GM10266 (cell line): Measurements from ENCODE around the gene PTPRT.

Experiments used
- DNase-seq: peaks from one replicate; pipeline ENCODE4 v3.0.0; 2012; ENCODE audit errors: extremely low spot score
- TF ChIP-seq, protein P1 (sequence below): IDR thresholded peaks from 2 replicates; pipeline ENCODE4 v1.5.1; 2012; ENCODE audit warnings: mild to moderate bottlenecking, low read depth; ENCODE audit not compliant: control insufficient read depth, insufficient read depth; ENCODE audit errors: missing control alignments

Gene PTPRT

GRCh38 chr20:42338294-42339201 is 851.2 kb downstream of the PTPRT start:
- TF ChIP-seq, protein P1, sequence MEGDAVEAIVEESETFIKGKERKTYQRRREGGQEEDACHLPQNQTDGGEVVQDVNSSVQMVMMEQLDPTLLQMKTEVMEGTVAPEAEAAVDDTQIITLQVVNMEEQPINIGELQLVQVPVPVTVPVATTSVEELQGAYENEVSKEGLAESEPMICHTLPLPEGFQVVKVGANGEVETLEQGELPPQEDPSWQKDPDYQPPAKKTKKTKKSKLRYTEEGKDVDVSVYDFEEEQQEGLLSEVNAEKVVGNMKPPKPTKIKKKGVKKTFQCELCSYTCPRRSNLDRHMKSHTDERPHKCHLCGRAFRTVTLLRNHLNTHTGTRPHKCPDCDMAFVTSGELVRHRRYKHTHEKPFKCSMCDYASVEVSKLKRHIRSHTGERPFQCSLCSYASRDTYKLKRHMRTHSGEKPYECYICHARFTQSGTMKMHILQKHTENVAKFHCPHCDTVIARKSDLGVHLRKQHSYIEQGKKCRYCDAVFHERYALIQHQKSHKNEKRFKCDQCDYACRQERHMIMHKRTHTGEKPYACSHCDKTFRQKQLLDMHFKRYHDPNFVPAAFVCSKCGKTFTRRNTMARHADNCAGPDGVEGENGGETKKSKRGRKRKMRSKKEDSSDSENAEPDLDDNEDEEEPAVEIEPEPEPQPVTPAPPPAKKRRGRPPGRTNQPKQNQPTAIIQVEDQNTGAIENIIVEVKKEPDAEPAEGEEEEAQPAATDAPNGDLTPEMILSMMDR: no peak
- DNase-seq: no peak

GRCh38 chr20:42336576-42336975 is 853.1 kb downstream of the PTPRT start:
- no peak for DNase-seq
- TF ChIP-seq, protein P1: no peak

DNA sequence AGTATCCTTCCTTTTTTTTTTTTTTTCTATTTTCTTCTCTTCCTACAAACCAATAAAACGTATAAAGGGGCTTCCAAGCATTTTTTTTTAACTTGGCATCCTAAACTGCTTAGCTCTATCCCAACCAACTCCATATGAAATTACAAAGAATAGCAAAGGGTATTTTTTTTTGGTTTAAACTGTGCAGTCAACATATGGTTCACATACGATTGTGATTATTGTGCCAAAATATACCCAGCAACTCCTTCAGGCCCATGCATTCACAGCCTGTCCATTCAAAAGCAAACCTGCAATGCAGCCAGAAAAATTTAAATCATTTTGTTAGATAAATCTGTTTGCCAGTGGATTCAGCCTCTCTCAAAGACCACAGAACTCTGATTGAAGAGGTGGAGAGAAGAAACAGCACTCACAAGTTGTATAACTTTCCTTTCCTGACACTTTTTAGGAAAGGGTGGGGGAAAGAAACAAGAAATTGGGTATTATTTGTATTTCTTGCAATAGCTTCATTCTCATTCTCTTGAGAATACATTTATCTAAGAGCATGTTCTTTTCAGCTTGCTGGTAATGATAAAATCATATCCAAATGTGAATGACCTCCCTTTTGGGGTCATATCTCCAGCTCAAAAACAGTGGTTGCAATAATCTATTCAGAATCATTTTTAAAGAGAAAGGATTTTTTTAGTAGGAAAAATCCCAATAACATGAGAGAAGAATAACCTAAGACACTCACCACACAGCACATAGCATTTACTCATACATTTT is 870.3 kb downstream of the PTPRT start:
- TF ChIP-seq, protein P1: no peak
- DNase-seq: no peak

GRCh38 chr20:42313704-42314103 is 876.0 kb downstream of the PTPRT start:
- TF ChIP-seq, protein P1: no peak
- no peak for DNase-seq

GRCh38 chr20:42309050-42309449 is 880.7 kb downstream of the PTPRT start:
- DNase-seq: no peak
- TF ChIP-seq, protein P1: no peak

DNA sequence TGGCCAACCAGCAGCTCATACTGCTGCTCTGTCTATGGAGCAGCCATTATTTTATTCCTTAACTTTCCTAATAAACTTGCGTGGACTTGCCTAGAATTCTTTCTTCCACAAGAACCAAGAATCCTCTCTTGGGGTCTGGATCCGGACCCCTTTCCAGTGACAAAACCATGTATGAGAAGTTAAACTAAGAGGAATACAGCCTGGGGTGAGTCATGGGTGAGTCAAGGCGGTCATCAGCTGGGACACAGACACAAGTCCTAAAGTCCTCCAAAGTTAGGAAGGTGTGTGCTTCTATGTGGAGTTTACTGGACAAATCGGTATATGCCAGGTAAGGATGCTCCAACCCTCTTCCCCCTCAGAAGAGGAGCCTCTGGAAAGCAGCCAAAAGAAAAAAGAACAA is 881.5 kb downstream of the PTPRT start:
- no peak for DNase-seq
- TF ChIP-seq, protein P1: no peak
